Neural progenitor cell (in vitro differentiated cells): ENCODE data around the gene WBP1L. TPM values are rescaled to one million over a fixed set of nuclear protein-coding genes. Genes with fewer than 3 reads are reported as not detected.

Experiments used
- DNase-seq: peaks from one replicate; pipeline ENCODE4 v3.0.0-alpha.2; 2016; ENCODE audit warnings: low spot score
- H2AFZ ChIP-seq: fragments of 200-600 bp; sonication (generic); replicated peaks from 2 replicates; pipeline ENCODE4 v1.6.1; 2016; ENCODE audit warnings: antibody characterized with exemption
- H3F3A ChIP-seq: fragments of 200-600 bp; sonication (generic); 2 replicates; pipeline ENCODE4 v1.6.1; 2016; ENCODE audit warnings: antibody characterized with exemption, low read depth
- H3K27ac ChIP-seq: fragments of 200-600 bp; sonication (generic); 2 replicates; pipeline ENCODE4 v1.5.1; 2016; ENCODE audit warnings: mild to moderate bottlenecking
- H3K27me3 ChIP-seq: fragments of 200-600 bp; sonication (generic); 2 replicates; pipeline ENCODE4 v1.6.1; 2016; ENCODE audit warnings: mild to moderate bottlenecking, moderate library complexity
- H3K36me3 ChIP-seq: fragments of 200-600 bp; sonication (generic); 2 replicates; pipeline ENCODE4 v1.5.1; 2016
- H3K4me1 ChIP-seq: fragments of 200-600 bp; sonication (generic); 2 replicates; pipeline ENCODE4 v1.6.1; 2016; ENCODE audit warnings: mixed run types
- H3K4me2 ChIP-seq: fragments of 200-600 bp; sonication (generic); 2 replicates; pipeline ENCODE4 v1.6.1; 2016
- H3K4me3 ChIP-seq: fragments of 200-600 bp; sonication (generic); 2 replicates; pipeline ENCODE4 v1.5.1; 2016
- H3K79me2 ChIP-seq: fragments of 200-600 bp; sonication (generic); 2 replicates; pipeline ENCODE4 v1.6.1; 2016; ENCODE audit warnings: low read depth
- H3K9ac ChIP-seq: fragments of 200-600 bp; sonication (generic); 2 replicates; pipeline ENCODE4 v1.6.1; 2016
- H3K9me3 ChIP-seq: fragments of 200-600 bp; sonication (generic); 2 replicates; pipeline ENCODE4 v1.5.1; 2016; ENCODE audit warnings: low read depth
- H4K20me1 ChIP-seq: fragments of 200-600 bp; sonication (generic); 2 replicates; pipeline ENCODE4 v1.6.1; 2016; ENCODE audit warnings: low read depth
- H3K27ac Mint-ChIP-seq: 3 replicates; pipeline ENCODE4 v1.8.0; 2021; ENCODE audit warnings: mixed read lengths
- H3K27me3 Mint-ChIP-seq: 2 replicates; pipeline ENCODE4 v1.8.0; 2022; ENCODE audit warnings: low read depth, mild to moderate bottlenecking, inconsistent platforms, moderate library complexity, mixed read lengths; ENCODE audit not compliant: insufficient read depth
- H3K36me3 Mint-ChIP-seq: 3 replicates; pipeline ENCODE4 v1.8.0; 2021; ENCODE audit warnings: mixed read lengths
- H3K4me1 Mint-ChIP-seq: 3 replicates; pipeline ENCODE4 v1.8.0; 2021; ENCODE audit warnings: mixed read lengths
- H3K4me3 Mint-ChIP-seq: 3 replicates; pipeline ENCODE4 v1.8.0; 2021; ENCODE audit warnings: mild to moderate bottlenecking, moderate library complexity, mixed read lengths
- H3K9me3 Mint-ChIP-seq: 3 replicates; pipeline ENCODE4 v1.8.0; 2020; ENCODE audit warnings: mixed read lengths
- CTCF ChIP-seq: fragments of 200-600 bp; sonication (generic); IDR thresholded peaks from 2 replicates; pipeline ENCODE4 v1.5.1; 2017; ENCODE audit warnings: antibody characterized with exemption, mild to moderate bottlenecking
- EZH2 ChIP-seq: fragments of 200-600 bp; sonication (generic); IDR thresholded peaks from 2 replicates; pipeline ENCODE4 v1.6.1; 2017; ENCODE audit warnings: antibody characterized with exemption, mild to moderate bottlenecking, moderate library complexity
- EZH2phosphoT487 ChIP-seq: fragments of 200-600 bp; sonication (generic); IDR thresholded peaks from 2 replicates; pipeline ENCODE4 v1.6.1; 2017; ENCODE audit warnings: antibody characterized with exemption
- total RNA-seq: library from RNA; depleted of rRNA; stranded (reverse); fragments of >200 nt; gene quantifications from 2 replicates; pipeline ENCODE4 v1.2.3, GENCODE V29; 2015; ENCODE audit warnings: low replicate concordance

The WBP1L gene
- total RNA-seq, 1 donor from 2014 or later, result 21.1 TPM

- Histone ChIP-seq H3K9ac (no peak overlapping the region), H3K36me3 (peaks cover 8% of the 10 kb centered on the region), H2AFZ (no peak overlapping the region), H3K27me3 (no peaks in the 10 kb centered on the region), H3K4me3 (no peak overlapping the region), H3K79me2 (peaks cover 30% of the 10 kb centered on the region), H3K4me1 (no peaks in the 10 kb centered on the region), H3K9me3 (no peaks in the 10 kb centered on the region), H3F3A (peaks cover 8% of the 10 kb centered on the region), H3K27ac (no peak overlapping the region), H3K4me2 (no peak overlapping the region), H4K20me1 (peaks cover 5% of the 10 kb centered on the region)
- H3K9me3 Mint-ChIP-seq, result no peaks in the 10 kb centered on the region
- peak overlapping the region; percentile 5 for H3K27ac Mint-ChIP-seq
- H3K4me3 Mint-ChIP-seq, result no peak overlapping the region
- H3K27me3 Mint-ChIP-seq, result no peaks in the 10 kb centered on the region
- H3K4me1 Mint-ChIP-seq, result no peaks in the 10 kb centered on the region
- no peak for TF ChIP-seq EZH2phosphoT487
- H3K36me3 Mint-ChIP-seq, result peaks cover 18% of the 10 kb centered on the region
- DNase-seq, result no peak
Observed at GRCh38 chr10:102727037-102727818, 16.5 kb upstream of the WBP1L start.

GRCh38 chr10:102729029-102730026 is 14.4 kb upstream of the WBP1L start:
- DNase-seq, result peak; percentile 89
- Histone ChIP-seq H2AFZ (no peak overlapping the region), H3K79me2 (peaks cover 9% of the 10 kb centered on the region), H3K4me1 (no peaks in the 10 kb centered on the region), H3K27ac (no peak overlapping the region), H3F3A (peaks cover 12% of the 10 kb centered on the region), H3K9me3 (no peaks in the 10 kb centered on the region), H3K9ac (no peak overlapping the region), H3K27me3 (no peaks in the 10 kb centered on the region), H3K36me3 (no peaks in the 10 kb centered on the region), H4K20me1 (peaks cover 5% of the 10 kb centered on the region), H3K4me3 (no peak overlapping the region), H3K4me2 (no peak overlapping the region)
- peaks cover 16% of the 10 kb centered on the region for H3K36me3 Mint-ChIP-seq
- H3K27me3 Mint-ChIP-seq, result peaks cover 2% of the 10 kb centered on the region
- H3K4me1 Mint-ChIP-seq, result no peaks in the 10 kb centered on the region
- H3K4me3 Mint-ChIP-seq, result no peak overlapping the region
- no peak overlapping the region for H3K27ac Mint-ChIP-seq
- H3K9me3 Mint-ChIP-seq, result no peaks in the 10 kb centered on the region
- no peak for TF ChIP-seq EZH2
- TF ChIP-seq EZH2phosphoT487, result no peak
- TF ChIP-seq CTCF, result peak; percentile 90

- Histone ChIP-seq H3F3A (peaks cover 29% of the 10 kb centered on the region), H2AFZ (no peak overlapping the region), H3K4me1 (no peaks in the 10 kb centered on the region), H3K4me3 (no peak overlapping the region), H3K79me2 (no peaks in the 10 kb centered on the region), H3K9ac (no peak overlapping the region), H3K27ac (no peak overlapping the region), H3K27me3 (no peaks in the 10 kb centered on the region), H3K36me3 (no peaks in the 10 kb centered on the region), H3K4me2 (no peak overlapping the region), H3K9me3 (no peaks in the 10 kb centered on the region), H4K20me1 (peaks cover 3% of the 10 kb centered on the region)
- H3K27me3 Mint-ChIP-seq, result peaks cover 3% of the 10 kb centered on the region
- H3K4me3 Mint-ChIP-seq, result no peak overlapping the region
- peaks cover 16% of the 10 kb centered on the region for H3K36me3 Mint-ChIP-seq
- peaks cover 5% of the 10 kb centered on the region for H3K4me1 Mint-ChIP-seq
- TF ChIP-seq CTCF (no peak), EZH2 (no peak), EZH2phosphoT487 (no peak)
- H3K27ac Mint-ChIP-seq, result no peak overlapping the region
- no peak for DNase-seq
- no peaks in the 10 kb centered on the region for H3K9me3 Mint-ChIP-seq
Observed at GRCh38 chr10:102731222-102731800, 12.4 kb upstream of the WBP1L start.
